Hepatocyte (in vitro differentiated cells): Measurements from ENCODE around the gene TBC1D22B.

Experiments
- CTCF ChIP-seq: fragments of 200-600 bp; sonication (generic); IDR thresholded peaks from 2 replicates; pipeline ENCODE4 v1.5.1; 2016; ENCODE audit warnings: antibody characterized with exemption, mild to moderate bottlenecking; ENCODE audit not compliant: poor library complexity
- EZH2 ChIP-seq: fragments of 200-600 bp; sonication (generic); IDR thresholded peaks from 2 replicates; pipeline ENCODE4 v1.6.1; 2016; ENCODE audit warnings: antibody characterized with exemption, mild to moderate bottlenecking, borderline replicate concordance

- no peak for TF ChIP-seq CTCF
- TF ChIP-seq EZH2, result no peak
Observed at GRCh38 chr6:37251211-37251780, 6.3 kb upstream of the TBC1D22B start.
